Measurements from ENCODE around the gene THADA.
"Not testable (repeated sequence)": the region's sequence is repeated elsewhere in the genome, so short reads cannot be mapped to it uniquely, and the experiment has no call there.

Gene THADA

GRCh38 chr2:43201497-43201896 lies 394.3 kb downstream of the THADA start:
- DNase-seq (ENCODE audit: low spot score) = no peak

- DNase-seq (ENCODE audit: low spot score) = no peak
Measured at GRCh38 chr2:43201016-43201415, 394.8 kb downstream of the THADA start.

- no peak for DNase-seq (ENCODE audit: low spot score)
Measured at GRCh38 chr2:43199492-43200488, 396.0 kb downstream of the THADA start.

GRCh38 chr2:43198263-43198662 lies 397.6 kb downstream of the THADA start:
- no peak for DNase-seq (ENCODE audit: low spot score)

- no peak for DNase-seq (ENCODE audit: low spot score)
Measured at GRCh38 chr2:43197588-43197896, 398.3 kb downstream of the THADA start.

- DNase-seq (ENCODE audit: low spot score) = peak; percentile 27
Measured at GRCh38 chr2:43196768-43197587, 398.9 kb downstream of the THADA start.

GRCh38 chr2:43194121-43194869 lies 401.5 kb downstream of the THADA start:
- DNase-seq (ENCODE audit: low spot score) = no peak

GRCh38 chr2:43193652-43194120 lies 402.2 kb downstream of the THADA start:
- DNase-seq (ENCODE audit: low spot score) = no peak

GRCh38 chr2:43192744-43193651 lies 402.8 kb downstream of the THADA start:
- DNase-seq (ENCODE audit: low spot score) = peak; percentile 28

- peak; percentile 40 for DNase-seq (ENCODE audit: low spot score)
Measured at GRCh38 chr2:43191947-43192516, 403.8 kb downstream of the THADA start.

GRCh38 chr2:43190311-43191052 lies 405.4 kb downstream of the THADA start:
- no peak for DNase-seq (ENCODE audit: low spot score)

- DNase-seq (ENCODE audit: low spot score) = not testable (repeated sequence)
Measured at GRCh38 chr2:43189861-43190260, 406.0 kb downstream of the THADA start.

GRCh38 chr2:43188561-43189386 lies 407.1 kb downstream of the THADA start:
- DNase-seq (ENCODE audit: low spot score) = no peak

GRCh38 chr2:43186679-43187374 lies 409.0 kb downstream of the THADA start:
- no peak for DNase-seq (ENCODE audit: low spot score)

GRCh38 chr2:43186321-43186678 lies 409.5 kb downstream of the THADA start:
- DNase-seq (ENCODE audit: low spot score) = no peak

GRCh38 chr2:43185146-43185545 lies 410.7 kb downstream of the THADA start:
- DNase-seq (ENCODE audit: low spot score) = peak; percentile 61

- peak; percentile 84 for DNase-seq (ENCODE audit: low spot score)
Measured at GRCh38 chr2:43184339-43184895, 411.4 kb downstream of the THADA start.

GRCh38 chr2:43183743-43184142 lies 412.1 kb downstream of the THADA start:
- DNase-seq (ENCODE audit: low spot score) = no peak
